DND-41 (cell line): ENCODE measurements around the gene SPPL2C.

Experiments used
- ATAC-seq: fragments of 200-7000 bp; cut with Tn5 transposase; 3 replicates; pipeline ENCODE4 v1.9.1; 2021; ENCODE audit warnings: low read depth; ENCODE audit not compliant: insufficient read depth
- DNase-seq: peaks from one replicate; pipeline ENCODE4 v3.0.0-alpha.2; 2020
- H2AFZ ChIP-seq: 2 replicates; pipeline ENCODE4 v1.6.0; 2012; ENCODE audit warnings: low read depth, low read length
- H3K27ac ChIP-seq: 2 replicates; pipeline ENCODE4 v1.5.1; 2012; ENCODE audit warnings: low read length, inconsistent platforms
- H3K27me3 ChIP-seq: fragments of 200-600 bp; sonication (generic); 2 replicates; pipeline ENCODE4 v1.6.0; 2012; ENCODE audit warnings: low read length, mild to moderate bottlenecking, inconsistent platforms; ENCODE audit not compliant: insufficient read depth, poor library complexity
- H3K36me3 ChIP-seq: 2 replicates; pipeline ENCODE4 v1.5.1; 2012; ENCODE audit warnings: low read length, inconsistent platforms; ENCODE audit not compliant: insufficient read depth
- H3K4me1 ChIP-seq: 2 replicates; pipeline ENCODE4 v1.5.1; 2012; ENCODE audit warnings: mild to moderate bottlenecking, low read length; ENCODE audit not compliant: insufficient read depth
- H3K4me2 ChIP-seq: 2 replicates; pipeline ENCODE4 v1.6.0; 2012; ENCODE audit warnings: mild to moderate bottlenecking, moderate library complexity, low read length, inconsistent platforms; ENCODE audit not compliant: insufficient read depth
- H3K4me3 ChIP-seq, 2 experiments: fragments of 200-600 bp in 1 of 2; shearing (Covaris generic) in 1 of 2; 2 replicates each; pipeline ENCODE4 v1.5.1; 2012 to 2016; ENCODE audit warnings: inconsistent platforms in 2 of 2, low read length in 2 of 2, mild to moderate bottlenecking in 2 of 2, low read depth in 1 of 2, moderate library complexity in 1 of 2
- H3K79me2 ChIP-seq: 2 replicates; pipeline ENCODE4 v1.6.0; 2012; ENCODE audit warnings: low read length, inconsistent platforms; ENCODE audit not compliant: insufficient read depth
- H3K9ac ChIP-seq: 2 replicates; pipeline ENCODE4 v1.6.0; 2012; ENCODE audit warnings: low read depth, mild to moderate bottlenecking, inconsistent platforms, low read length, moderate library complexity
- H3K9me3 ChIP-seq: 2 replicates; pipeline ENCODE4 v1.5.1; 2012; ENCODE audit warnings: low read length, moderate library complexity, mild to moderate bottlenecking, inconsistent platforms; ENCODE audit not compliant: insufficient read depth, severe bottlenecking
- H4K20me1 ChIP-seq: 2 replicates; pipeline ENCODE4 v1.6.0; 2012; ENCODE audit warnings: low read length; ENCODE audit not compliant: insufficient read depth
- CTCF ChIP-seq: IDR thresholded peaks from 2 replicates; pipeline ENCODE4 v1.5.1; 2012; ENCODE audit warnings: borderline replicate concordance, low read length, moderate library complexity, mild to moderate bottlenecking; ENCODE audit not compliant: poor library complexity, severe bottlenecking; ENCODE audit errors: extremely low read depth
- EZH2 ChIP-seq: IDR thresholded peaks from 3 replicates; pipeline ENCODE4 v1.6.1; 2012; ENCODE audit warnings: borderline replicate concordance, low read depth, mild to moderate bottlenecking, moderate library complexity, low read length, inconsistent platforms; ENCODE audit not compliant: severe bottlenecking

The SPPL2C gene

DNA sequence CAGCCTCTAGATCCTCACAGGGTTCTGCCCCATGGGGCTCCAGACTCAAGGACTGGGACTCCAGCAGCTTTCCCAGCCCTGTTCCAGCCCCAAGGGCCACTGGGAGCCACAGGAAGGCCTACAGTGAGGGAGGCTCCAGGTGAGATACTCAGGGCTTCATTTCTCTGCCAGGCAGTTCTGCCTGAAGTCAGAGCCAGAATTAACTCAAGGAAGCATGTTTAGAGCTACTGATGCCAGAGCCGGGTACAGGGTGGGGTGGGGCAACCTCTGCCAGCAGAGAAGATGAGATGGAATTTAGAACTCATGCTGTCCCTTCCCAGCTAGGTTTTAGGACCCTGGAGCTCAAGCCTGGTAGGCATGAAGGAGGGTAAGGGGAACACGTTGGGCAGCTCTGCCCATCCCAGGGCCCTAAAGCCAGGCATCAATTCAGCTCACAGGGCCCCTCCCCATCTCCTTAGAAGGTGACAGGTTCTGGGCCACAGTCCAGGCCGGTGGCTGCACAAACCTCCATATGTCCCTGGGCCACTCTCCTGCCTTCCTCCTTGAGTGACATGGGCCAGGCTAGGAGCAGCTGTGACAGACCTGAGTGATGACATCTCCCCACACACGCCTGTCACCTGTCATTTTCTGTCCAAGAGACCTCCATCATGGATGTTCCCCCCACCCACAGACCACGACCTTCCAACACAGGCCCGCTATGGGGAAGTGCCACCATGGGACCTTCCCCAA lies 24.5 kb upstream of the SPPL2C start:
- Histone ChIP-seq H3K4me2 (no peak overlapping the region), H3K9ac (no peak overlapping the region), H3K27me3 (peaks cover 4% of the 10 kb centered on the region), H3K4me3 (no peak overlapping the region), H4K20me1 (no peaks in the 10 kb centered on the region), H3K27ac (no peak overlapping the region), H3K36me3 (no peaks in the 10 kb centered on the region), H3K9me3 (no peaks in the 10 kb centered on the region), H3K4me1 (no peaks in the 10 kb centered on the region), H2AFZ (no peak overlapping the region), H3K79me2 (no peaks in the 10 kb centered on the region)
- no peak for TF ChIP-seq CTCF
- no peak for TF ChIP-seq EZH2
- ATAC-seq (no peak), DNase-seq (no peak)

DNA sequence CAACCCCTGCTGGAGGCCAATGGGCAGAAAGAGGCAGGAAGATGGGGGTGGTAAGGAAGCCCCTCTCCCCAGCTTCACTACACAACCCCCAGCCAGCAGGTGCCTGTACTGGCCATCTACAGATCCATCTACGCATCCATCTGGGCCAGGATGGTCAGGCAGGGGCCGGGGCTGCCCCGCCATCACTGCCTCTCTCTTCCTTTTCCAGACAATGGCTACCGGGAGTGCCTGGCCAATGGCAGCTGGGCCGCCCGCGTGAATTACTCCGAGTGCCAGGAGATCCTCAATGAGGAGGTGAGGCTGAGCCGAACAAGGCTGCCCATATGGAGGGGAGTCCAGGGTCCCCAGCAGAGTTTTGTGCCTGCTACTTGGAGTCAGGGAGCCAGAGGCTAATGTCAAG lies 23.5 kb upstream of the SPPL2C start:
- no peak overlapping the region for H3K27ac ChIP-seq
- ATAC-seq = no peak
- H3K9ac ChIP-seq = no peak overlapping the region
- H3K36me3 ChIP-seq = no peaks in the 10 kb centered on the region
- H3K4me2 ChIP-seq = no peak overlapping the region
- no peaks in the 10 kb centered on the region for H3K79me2 ChIP-seq
- no peak for DNase-seq
- no peaks in the 10 kb centered on the region for H3K9me3 ChIP-seq
- no peak overlapping the region for H3K4me3 ChIP-seq
- H4K20me1 ChIP-seq = no peaks in the 10 kb centered on the region
- no peaks in the 10 kb centered on the region for H3K4me1 ChIP-seq
- peaks cover 4% of the 10 kb centered on the region for H3K27me3 ChIP-seq
- TF ChIP-seq EZH2 (no peak), CTCF (no peak)
- H2AFZ ChIP-seq = no peak overlapping the region

DNA sequence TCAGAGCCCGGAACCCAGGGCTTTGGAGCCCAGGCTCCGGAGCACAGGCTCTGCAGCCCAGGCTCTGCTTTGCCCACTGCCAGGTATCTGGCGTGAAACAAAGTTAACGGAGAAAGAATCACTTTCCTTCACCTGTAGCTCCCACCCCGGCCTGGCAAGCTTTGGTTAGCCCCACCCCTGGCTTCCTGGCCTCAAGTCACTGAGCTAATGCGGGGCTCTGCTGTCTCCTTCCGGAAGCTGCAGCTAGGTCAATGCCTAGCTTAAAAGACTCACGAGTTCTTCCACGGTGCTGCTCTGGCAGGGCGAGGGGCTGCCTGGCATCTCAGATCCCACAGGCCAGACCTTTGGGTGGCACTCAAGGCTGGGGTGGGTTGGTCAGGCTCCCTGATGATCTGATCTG lies 21.1 kb upstream of the SPPL2C start:
- Histone ChIP-seq H3K79me2 (no peaks in the 10 kb centered on the region), H3K27ac (no peak overlapping the region), H2AFZ (no peak overlapping the region), H3K36me3 (no peaks in the 10 kb centered on the region), H3K4me1 (no peaks in the 10 kb centered on the region), H3K9me3 (no peaks in the 10 kb centered on the region), H3K4me2 (no peak overlapping the region), H3K9ac (no peak overlapping the region), H3K4me3 (no peak overlapping the region), H3K27me3 (peaks cover 11% of the 10 kb centered on the region), H4K20me1 (peaks cover 4% of the 10 kb centered on the region; the same call in 1 of the 2 replicates)
- peak; percentile 44; the same call in 2 of the 3 replicates for ATAC-seq
- TF ChIP-seq CTCF (no peak), EZH2 (no peak)
- no peak for DNase-seq

GRCh38 chr17:45824475-45824874 lies 20.2 kb upstream of the SPPL2C start:
- Histone ChIP-seq H3K27ac (no peak overlapping the region), H3K9me3 (no peaks in the 10 kb centered on the region), H4K20me1 (peaks cover 4% of the 10 kb centered on the region; the same call in 1 of the 2 replicates), H3K4me1 (no peaks in the 10 kb centered on the region), H3K4me3 (no peak overlapping the region), H3K9ac (no peak overlapping the region), H3K27me3 (peaks cover 17% of the 10 kb centered on the region), H3K4me2 (no peak overlapping the region), H3K79me2 (no peaks in the 10 kb centered on the region), H3K36me3 (no peaks in the 10 kb centered on the region), H2AFZ (no peak overlapping the region)
- ATAC-seq (no peak), DNase-seq (no peak)
- TF ChIP-seq EZH2 (no peak), CTCF (no peak)
